ENCODE measurements around the gene ITGA6. TPM values are rescaled to one million over a fixed set of nuclear protein-coding genes. Genes with fewer than 3 reads are reported as not detected.

Gene ITGA6
- total RNA-seq, 1 experiment from 2014 or later = 75.9 TPM

DNA sequence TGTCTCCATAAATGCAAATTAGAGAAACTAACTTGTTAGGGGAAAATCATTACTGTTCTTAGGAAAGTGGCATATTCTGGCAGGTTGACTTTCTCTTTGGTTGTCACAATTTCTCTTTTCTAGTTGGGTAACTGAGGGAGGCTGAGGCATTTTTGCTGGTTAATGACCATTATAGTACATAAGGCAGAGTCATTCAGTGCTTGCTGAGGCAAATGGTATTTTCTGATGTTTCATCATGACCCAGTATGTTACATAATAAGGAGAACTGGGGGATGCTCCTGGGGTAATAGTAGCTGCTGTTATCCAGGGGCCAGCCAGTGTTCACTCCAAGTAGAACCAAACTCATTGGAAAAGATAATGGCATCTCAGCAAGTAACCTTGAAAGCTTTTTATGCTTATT is 62.3 kb downstream of the ITGA6 start:
- no peaks in the 10 kb centered on the region for H3K27me3 ChIP-seq (ENCODE audit: control insufficient read depth, insufficient read depth, low read length)
- no TSS peak for BruUV-seq (replicated peaks)
- no peaks in the 10 kb centered on the region for H3K4me1 ChIP-seq (ENCODE audit: control insufficient read depth, insufficient read depth, low read length)
- H3K9me3 ChIP-seq (ENCODE audit: control insufficient read depth, insufficient read depth, low read depth, low read length) = no peaks in the 10 kb centered on the region
- ChIA-PET CTCF (no interaction called here), POLR2A (no interaction called here)
- ATAC-seq (no peak), DNase-seq (ENCODE audit: low read depth, low spot score) (no peak)
- H3K36me3 ChIP-seq (ENCODE audit: control insufficient read depth, insufficient read depth, low read length) = peaks cover 6% of the 10 kb centered on the region
- no peak overlapping the region for H3K27ac ChIP-seq (ENCODE audit: low read length)
- H3K4me3 ChIP-seq (ENCODE audit: low read depth in 2 of 2, low read length in 2 of 2) = no peak overlapping the region
- intact Hi-C loops (cut with micrococcal nuclease; ENCODE audit: unreplicated experiment) = no loop called here
- in situ Hi-C loops (cut with HindIII; ENCODE audit: low pct_unique_long_range_greater_than_20kb, low sequenced_read_pairs) = no loop called here
- TF ChIP-seq, protein P1, sequence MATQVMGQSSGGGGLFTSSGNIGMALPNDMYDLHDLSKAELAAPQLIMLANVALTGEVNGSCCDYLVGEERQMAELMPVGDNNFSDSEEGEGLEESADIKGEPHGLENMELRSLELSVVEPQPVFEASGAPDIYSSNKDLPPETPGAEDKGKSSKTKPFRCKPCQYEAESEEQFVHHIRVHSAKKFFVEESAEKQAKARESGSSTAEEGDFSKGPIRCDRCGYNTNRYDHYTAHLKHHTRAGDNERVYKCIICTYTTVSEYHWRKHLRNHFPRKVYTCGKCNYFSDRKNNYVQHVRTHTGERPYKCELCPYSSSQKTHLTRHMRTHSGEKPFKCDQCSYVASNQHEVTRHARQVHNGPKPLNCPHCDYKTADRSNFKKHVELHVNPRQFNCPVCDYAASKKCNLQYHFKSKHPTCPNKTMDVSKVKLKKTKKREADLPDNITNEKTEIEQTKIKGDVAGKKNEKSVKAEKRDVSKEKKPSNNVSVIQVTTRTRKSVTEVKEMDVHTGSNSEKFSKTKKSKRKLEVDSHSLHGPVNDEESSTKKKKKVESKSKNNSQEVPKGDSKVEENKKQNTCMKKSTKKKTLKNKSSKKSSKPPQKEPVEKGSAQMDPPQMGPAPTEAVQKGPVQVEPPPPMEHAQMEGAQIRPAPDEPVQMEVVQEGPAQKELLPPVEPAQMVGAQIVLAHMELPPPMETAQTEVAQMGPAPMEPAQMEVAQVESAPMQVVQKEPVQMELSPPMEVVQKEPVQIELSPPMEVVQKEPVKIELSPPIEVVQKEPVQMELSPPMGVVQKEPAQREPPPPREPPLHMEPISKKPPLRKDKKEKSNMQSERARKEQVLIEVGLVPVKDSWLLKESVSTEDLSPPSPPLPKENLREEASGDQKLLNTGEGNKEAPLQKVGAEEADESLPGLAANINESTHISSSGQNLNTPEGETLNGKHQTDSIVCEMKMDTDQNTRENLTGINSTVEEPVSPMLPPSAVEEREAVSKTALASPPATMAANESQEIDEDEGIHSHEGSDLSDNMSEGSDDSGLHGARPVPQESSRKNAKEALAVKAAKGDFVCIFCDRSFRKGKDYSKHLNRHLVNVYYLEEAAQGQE (IDR thresholded peaks at IDR 0.05; ENCODE audit: insufficient read depth in 1 of 2, low read depth in 2 of 2, low read length in 1 of 2) = no peak
- TF ChIP-seq SIN3A (IDR thresholded peaks at IDR 0.05; ENCODE audit: borderline replicate concordance, insufficient read depth, low read depth, low read length) (no peak), POLR2AphosphoS5 (IDR thresholded peaks at IDR 0.05; ENCODE audit: low read depth, low read length) (no peak), TCF7L2 (IDR thresholded peaks at IDR 0.05; ENCODE audit: low read depth, low read length) (no peak)
- TF ChIP-seq, protein P2, sequence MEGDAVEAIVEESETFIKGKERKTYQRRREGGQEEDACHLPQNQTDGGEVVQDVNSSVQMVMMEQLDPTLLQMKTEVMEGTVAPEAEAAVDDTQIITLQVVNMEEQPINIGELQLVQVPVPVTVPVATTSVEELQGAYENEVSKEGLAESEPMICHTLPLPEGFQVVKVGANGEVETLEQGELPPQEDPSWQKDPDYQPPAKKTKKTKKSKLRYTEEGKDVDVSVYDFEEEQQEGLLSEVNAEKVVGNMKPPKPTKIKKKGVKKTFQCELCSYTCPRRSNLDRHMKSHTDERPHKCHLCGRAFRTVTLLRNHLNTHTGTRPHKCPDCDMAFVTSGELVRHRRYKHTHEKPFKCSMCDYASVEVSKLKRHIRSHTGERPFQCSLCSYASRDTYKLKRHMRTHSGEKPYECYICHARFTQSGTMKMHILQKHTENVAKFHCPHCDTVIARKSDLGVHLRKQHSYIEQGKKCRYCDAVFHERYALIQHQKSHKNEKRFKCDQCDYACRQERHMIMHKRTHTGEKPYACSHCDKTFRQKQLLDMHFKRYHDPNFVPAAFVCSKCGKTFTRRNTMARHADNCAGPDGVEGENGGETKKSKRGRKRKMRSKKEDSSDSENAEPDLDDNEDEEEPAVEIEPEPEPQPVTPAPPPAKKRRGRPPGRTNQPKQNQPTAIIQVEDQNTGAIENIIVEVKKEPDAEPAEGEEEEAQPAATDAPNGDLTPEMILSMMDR (IDR thresholded peaks at IDR 0.05) = no peak

DNA sequence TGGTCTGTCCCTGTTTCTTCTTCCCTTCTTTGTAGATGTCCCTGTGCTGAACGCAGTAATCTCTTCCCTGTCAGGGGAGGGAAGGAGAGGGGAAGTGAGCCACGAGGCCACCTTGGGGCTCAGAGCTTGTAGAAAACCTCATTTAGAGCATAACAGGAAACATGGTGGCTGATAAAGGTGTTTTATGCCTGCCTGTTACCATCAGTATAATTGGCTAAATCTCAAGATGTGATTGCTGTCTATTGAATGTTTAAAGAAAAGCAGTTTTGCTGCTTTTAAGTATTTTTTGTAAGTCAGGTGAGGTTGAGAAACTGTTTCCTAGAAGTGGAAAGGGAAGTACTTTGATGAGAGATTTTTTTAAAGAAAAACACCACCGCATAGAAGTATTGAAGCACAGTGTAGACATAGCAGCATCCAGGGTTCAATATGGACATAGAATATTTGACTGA is 68.8 kb downstream of the ITGA6 start:
- no peaks in the 10 kb centered on the region for H3K27me3 ChIP-seq (ENCODE audit: control insufficient read depth, insufficient read depth, low read length)
- in situ Hi-C loops (cut with HindIII; ENCODE audit: low pct_unique_long_range_greater_than_20kb, low sequenced_read_pairs) (no loop called here), intact Hi-C loops (cut with micrococcal nuclease; ENCODE audit: unreplicated experiment) (no loop called here)
- H3K27ac ChIP-seq (ENCODE audit: low read length) = no peak overlapping the region
- POLR2A ChIA-PET = no interaction called here
- no peak for ATAC-seq
- no TSS peak for BruUV-seq (replicated peaks)
- H3K9me3 ChIP-seq (ENCODE audit: control insufficient read depth, insufficient read depth, low read depth, low read length) = no peaks in the 10 kb centered on the region
- TF ChIP-seq, protein P2 (IDR thresholded peaks at IDR 0.05) = no peak
- TF ChIP-seq SIN3A (IDR thresholded peaks at IDR 0.05; ENCODE audit: borderline replicate concordance, insufficient read depth, low read depth, low read length) (no peak), TCF7L2 (IDR thresholded peaks at IDR 0.05; ENCODE audit: low read depth, low read length) (no peak), POLR2AphosphoS5 (IDR thresholded peaks at IDR 0.05; ENCODE audit: low read depth, low read length) (no peak)
- TF ChIP-seq, protein P1 (IDR thresholded peaks at IDR 0.05; ENCODE audit: insufficient read depth in 1 of 2, low read depth in 2 of 2, low read length in 1 of 2) = no peak
- H3K36me3 ChIP-seq (ENCODE audit: control insufficient read depth, insufficient read depth, low read length) = peaks cover 4% of the 10 kb centered on the region
- H3K4me1 ChIP-seq (ENCODE audit: control insufficient read depth, insufficient read depth, low read length) = no peaks in the 10 kb centered on the region
- CTCF ChIA-PET = no interaction called here
- H3K4me3 ChIP-seq (ENCODE audit: low read depth in 2 of 2, low read length in 2 of 2) = no peak overlapping the region
- DNase-seq (ENCODE audit: low read depth, low spot score) = no peak
